Suppressor macrophage treated with lipopolysaccharide for 4 hours (primary cell): ENCODE results near the gene PARP9.
"Not testable (repeated sequence)": the region's sequence is repeated elsewhere in the genome, so short reads cannot be mapped to it uniquely, and the experiment has no call there.

Experiments
- DNase-seq: peaks from one replicate; pipeline ENCODE4 v3.0.0-alpha.2; 2020

The PARP9 gene

DNA sequence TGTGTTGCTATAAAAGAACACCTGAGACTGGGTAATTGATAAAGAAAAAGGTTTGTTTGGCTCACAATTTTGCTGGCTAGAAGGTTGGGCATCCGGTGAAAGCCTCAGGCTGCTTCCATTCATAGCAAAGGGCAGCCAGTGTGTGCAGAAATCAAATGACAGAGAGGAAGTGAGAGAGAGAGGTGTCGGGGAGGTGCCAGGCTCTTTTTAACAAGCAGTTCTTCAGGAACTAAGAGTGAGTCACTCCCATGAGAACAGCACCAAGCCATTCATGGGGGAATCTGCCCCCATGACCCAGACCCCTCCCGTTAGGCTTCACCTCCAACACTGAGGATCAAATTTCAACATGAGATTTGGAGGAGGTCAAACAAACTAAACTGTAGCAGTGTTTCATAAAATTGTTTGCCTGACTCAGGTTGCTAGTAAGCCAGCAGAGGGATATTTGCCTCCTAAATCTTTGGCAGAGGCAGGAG lies 8.9 kb upstream of the PARP9 start:
- peak; percentile 70 for DNase-seq

DNA sequence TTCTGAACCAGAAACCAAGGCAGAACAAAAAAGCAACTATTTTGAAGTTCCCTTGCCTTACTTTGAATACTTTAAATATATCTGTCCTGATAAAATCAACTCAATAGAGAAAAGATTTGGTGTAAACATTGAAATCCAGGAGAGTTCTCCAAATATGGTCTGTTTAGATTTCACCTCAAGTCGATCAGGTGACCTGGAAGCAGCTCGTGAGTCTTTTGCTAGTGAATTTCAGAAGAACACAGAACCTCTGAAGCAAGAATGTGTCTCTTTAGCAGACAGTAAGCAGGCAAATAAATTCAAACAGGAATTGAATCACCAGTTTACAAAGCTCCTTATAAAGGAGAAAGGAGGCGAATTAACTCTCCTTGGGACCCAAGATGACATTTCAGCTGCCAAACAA lies 4.7 kb upstream of the PARP9 start:
- no peak for DNase-seq

DNA sequence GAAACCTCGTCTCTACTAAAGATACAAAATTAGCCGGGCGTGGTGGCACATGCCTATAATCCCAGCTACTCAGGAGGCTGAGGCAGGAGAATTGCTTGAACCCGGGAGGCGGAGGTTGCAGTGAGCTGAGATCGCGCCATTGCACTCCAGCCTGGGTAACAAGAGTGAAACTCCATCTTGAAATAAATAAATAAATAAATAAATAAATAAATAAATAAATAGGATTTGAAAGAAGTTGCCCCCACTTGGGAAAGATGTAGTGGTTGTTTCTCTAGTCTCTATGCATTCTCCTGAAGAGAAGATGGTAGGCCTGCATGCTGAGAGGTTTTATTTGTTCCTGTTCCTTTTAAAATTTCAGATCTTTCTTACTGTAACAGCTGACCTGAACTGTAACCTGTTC lies 4.0 kb upstream of the PARP9 start:
- DNase-seq: not testable (repeated sequence)

DNA sequence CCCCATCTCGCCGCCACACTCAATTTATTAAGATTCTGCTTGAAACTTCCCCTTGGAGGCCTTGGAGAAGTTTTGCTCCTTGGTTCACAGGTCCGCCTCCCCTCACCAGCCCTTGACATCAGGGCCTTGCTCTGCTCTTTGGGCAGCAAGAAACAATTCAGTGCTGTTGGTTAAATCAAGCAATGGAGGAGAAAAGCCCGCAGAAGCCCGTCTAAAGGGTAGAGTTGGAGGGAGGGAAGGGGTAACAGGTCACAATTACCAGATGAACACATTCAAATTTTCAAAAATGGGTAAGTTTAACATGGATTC lies 429 bp downstream of the PARP9 start:
- peak; percentile 62 for DNase-seq

DNA sequence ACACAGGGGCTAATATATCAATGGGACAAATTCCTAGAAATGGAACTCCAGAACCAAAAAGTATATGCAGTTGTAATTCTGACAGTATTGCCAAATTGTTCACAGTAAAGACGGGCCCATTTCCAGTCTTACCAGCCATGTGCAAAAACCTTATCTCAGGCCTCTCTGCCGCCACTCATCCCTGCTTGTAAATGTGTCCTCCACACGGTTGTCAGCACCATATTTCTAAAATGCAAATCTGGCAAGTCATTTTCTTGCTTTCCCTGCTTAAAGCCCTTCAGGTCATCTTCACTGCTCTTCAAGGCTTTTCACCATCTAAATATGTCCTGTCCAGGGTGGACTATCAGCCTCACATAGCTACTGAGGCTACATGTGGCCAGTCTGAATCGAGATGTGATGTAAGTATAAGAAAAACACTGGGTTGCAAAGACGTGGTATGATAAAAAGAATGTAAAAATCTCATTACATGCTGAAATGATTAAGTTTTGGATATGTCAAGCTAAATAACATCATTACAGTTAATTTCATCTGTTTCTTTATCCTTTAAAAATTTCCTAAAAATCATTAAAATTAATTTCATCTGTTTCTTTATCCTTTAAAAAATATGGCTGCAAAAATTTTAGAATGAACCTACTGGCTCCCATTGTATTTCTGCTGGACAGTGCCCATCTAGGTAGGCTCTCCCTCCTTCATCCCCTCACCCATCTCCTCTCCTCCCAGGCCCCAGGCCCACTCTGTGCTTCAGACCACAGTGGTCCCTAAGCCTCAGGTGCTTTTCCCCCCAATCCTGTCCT lies 980 bp downstream of the PARP9 start:
- DNase-seq: no peak

DNA sequence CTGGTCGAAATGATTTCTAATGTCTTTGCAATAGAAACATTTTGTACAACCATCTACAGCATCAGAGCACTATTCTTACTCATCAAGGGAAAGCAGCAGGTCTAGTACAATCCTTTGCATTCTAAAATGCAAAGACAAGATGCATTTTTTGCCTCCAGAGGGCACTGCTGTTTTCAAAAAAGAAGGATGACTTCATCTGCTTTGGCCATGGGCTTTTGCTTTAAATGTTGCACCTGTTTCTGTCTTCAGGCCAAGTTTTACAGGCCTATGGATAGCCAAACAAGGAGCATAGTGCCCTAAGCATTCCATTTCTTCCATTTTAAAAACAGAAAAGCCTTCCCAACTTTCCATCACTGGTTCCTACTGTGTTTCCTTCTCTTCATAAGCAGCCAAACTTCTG lies 3.4 kb downstream of the PARP9 start:
- peak; percentile 75 for DNase-seq

DNA sequence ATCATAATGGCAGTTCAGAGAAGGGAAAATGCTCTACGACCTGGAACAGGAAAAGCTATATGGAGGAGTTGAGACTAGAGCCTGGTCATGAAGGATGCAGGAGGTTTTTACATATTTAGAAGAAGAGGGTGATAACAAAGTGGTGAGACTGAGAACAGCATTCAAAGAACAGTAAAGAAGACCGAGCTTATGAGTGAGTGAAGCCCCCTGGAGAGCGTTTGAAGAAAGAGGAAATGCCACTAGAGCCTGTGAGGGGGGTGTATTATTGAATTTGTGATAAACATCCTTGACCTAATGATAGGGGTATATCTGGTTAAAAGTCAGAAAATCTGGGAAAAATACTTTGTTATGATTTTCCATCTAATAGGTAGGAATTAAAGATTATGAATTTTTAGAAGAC lies 4.2 kb downstream of the PARP9 start:
- DNase-seq: no peak

DNA sequence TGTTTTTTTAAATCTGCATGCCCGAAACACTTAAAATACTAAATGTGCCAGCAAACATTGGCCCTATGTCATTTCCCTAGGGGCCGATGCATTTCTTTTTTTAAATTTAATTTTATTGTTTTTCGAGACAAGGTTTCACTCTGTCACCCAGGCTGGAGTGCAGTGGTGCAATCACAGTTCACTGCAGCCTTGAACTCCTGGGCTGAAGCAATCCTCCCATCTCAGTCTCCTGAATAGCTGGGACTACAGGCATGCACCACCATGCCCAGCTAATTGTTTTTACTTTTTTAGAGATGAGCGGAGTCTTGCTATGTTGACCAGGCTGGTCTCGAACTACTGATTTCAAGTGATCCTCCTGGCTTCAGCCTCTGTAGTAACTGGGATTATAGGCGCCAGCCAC lies 5.5 kb downstream of the PARP9 start:
- DNase-seq: no peak

DNA sequence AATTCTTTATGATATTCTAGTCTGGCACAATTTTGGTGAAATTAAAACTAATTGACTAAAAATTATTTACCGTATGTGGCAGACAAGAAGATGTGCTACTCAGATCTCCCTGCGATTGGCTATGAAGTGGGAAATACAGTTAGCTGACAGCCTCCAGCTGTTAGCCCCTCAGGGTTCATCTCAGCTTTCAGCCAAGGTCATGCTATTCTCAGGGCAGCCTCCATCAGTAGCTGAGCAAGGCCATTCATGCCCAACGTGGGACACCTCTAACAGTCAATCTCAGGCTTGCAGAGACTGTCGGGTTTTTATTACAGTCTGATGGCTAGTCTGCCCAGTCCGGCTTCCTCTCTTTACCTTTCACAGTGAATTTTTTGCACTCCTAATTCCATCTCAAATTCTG lies 6.7 kb downstream of the PARP9 start:
- DNase-seq: no peak

DNA sequence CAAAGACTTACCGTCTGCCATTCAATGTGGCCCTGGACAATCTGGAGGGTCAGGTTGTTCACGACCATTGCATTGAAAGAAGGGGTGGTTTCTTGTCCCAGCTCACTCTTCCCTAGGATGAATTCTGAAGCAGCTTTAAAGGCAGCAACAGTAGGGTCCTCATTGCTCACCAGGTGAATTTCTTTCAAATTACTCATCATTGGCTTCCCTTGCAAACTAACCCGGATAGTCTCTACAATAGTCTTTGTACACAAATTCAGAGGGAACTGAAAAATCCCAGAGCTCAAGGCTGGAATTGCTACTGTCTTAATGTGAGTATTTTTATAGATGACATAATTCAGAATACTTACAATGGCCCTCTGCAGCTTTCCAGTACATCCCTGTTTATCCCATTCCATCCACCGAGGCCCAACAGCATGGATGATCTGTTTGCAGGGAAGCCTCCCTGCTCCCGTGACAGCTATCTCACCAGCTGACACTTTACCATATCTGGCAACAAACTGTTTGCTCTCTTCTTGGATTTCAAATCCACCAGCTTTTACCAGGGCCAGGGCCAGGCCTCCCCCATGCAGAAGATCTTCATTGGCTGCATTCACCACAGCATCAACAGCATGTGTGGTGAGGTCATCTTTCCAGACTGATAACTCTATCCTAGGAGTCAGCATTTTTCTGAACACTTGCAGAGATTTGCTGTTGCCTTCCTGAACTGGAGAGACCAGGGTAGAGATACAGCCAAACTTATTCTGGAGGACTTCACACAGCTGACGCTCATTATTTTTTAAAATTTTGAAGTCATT lies 8.6 kb downstream of the PARP9 start:
- no peak for DNase-seq

DNA sequence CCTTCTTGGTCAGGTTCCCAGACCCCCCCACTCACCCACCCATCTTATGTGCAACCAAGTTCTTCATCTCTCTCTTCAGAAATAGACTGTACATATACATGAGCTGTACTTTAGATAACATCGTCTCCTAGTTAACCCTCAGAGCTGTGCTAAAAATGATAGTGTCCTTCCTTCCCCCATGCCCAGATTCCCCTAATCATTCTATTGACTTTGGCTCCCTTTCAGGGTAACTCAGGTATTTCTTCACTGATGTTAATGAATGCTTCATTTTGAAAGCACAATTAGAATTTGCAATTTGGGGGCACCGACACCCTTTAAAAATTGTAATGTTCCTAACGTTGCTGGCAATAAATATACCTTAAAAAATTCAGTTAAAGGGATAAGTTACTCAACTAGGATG lies 10.9 kb downstream of the PARP9 start:
- DNase-seq: no peak

DNA sequence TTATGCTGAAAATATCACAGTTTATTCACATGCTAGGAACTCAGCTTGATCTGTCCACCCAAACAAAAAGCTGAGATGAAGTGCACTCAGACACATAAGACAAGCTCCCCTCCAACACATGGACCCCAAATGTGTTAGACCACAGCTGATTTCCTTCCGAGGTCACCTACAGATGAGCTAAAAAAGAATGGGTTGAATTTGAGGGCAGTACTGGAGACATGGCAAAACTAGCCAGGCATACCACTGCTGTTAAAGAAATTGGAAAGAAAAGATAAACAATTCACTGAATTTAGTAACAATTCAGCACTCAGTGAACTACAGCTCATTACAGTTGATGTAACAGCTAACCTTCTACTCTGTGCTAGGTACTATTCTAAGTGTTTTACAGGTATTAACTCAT lies 15.5 kb downstream of the PARP9 start:
- DNase-seq: no peak

DNA sequence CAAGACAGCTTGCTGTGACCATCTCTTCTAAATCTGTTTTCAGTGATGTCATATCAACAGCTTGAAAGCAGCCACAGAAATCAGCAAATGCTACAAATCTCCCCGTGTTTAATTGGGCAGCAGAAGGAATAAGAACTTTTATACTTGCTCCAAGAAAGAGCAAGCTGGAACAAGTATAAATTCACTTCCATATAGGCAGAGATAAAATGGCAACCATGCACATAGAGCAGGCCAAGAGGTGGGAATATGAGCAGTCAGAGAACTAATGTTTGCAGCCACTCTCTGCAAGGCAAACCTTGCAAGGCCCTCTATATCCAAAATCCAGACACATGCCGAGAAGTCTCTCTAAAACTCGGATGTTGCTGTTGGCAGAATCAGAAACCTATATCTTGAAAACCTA lies 16.0 kb downstream of the PARP9 start:
- DNase-seq: no peak

DNA sequence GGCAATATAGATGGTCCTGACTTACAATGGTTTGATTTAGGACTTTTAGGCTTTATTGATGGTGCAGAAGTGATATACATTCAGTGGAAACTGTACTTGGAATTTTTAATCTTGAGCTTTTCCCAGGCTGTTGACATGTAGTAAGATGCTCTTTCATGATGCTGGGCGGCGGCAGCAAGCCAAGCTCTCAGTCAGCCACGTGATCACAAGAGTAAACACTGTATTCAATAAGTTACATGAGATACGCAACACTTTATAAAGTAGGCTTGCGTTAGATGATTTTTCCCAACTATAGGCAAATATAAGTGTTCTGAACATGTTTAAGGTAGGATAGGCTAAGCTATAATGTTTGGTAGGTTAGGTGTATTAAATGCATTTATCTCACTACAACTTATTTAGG lies 17.9 kb downstream of the PARP9 start:
- DNase-seq: no peak

DNA sequence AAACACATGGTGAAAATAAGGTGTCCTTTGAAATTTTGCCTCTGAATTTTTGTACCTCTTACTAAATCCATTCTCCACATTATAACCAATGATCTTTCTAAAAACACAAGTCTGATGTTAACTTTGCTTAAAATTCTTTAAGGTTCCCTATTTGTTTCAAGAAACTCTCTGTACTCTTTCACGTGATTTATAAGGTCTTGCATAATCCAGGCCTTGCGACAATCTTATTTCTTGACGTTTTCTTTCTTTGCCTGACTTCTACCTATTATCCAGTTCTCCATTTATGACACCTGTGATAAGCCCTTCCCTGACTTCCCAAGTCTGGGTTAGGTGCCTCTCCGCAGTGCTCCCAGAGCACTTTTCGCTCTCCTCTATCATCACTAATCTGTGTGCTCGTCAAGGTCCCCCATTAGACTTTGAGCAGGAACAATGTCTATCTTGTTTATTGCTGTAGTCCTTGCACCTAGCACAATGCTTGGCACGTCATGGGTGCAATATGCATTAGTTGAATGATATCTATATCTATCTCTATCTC lies 25.1 kb downstream of the PARP9 start:
- DNase-seq: peak; percentile 43

DNA sequence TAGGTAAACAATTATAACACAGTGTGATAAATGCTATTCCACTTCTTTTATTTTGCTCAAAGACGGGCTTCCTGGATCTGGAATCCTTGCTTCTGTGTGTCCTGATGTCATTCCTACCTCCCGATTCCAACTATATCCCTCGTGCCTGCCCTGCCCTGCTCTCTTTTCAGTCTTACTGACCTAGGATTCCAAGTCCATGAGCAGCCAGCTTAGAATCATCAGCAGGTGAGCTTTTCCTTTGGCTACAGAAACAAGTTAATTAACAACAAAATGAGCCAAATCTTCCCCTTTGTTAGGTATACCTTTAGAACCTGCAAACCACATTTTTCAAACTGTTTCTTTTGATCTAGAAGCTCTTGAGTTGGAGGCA lies 27.5 kb downstream of the PARP9 start:
- DNase-seq: no peak

DNA sequence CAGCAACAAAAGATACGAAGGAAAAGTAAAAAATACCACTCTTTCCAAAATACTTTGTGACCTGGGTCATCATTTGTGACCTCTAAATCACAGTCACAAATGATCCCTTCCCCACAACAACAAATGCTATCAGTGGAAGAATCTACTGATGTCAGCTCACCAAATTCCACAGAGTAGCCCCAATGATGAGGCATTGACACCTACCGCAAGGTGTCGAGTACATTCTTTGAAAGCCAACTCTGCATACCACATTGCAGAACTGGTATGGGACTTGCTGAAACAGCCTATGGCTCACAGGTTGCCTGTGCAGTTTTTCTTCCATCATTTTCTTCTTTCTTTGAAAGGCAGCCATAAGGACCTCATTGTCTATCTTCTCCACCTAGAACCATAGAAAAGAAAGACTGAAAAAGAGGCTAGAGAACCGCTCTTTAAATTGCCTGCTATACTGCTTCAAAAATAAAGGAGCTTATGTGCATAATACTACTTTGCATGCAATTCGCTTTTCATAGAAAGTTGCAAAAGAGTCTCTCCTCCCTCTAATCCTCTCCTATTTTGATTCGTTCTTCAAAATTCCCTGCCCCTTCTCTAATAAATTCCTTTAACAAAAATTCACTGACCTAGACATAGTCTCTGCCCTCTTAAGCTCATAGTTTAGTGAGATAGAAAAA lies 28.0 kb downstream of the PARP9 start:
- no peak for DNase-seq

DNA sequence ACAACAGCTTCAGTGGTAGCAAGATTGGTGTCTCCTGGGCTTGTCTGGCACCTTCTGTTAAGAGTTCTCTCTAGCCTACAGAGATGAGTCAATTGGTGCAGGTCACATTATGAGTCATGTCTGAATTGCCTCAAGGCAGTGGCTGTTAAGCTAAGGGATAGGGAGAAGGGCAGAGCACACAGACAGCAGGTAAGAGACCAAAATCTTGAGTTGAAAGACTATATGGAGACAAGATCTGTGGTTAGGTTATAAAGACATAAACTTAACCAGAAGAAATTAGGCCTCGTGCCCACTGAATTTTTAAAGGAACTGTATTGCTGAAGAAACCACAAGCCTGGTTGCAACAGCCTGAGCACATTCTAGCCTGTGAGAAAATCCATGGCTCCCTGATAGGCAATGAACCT lies 30.2 kb downstream of the PARP9 start:
- DNase-seq: peak; percentile 34

DNA sequence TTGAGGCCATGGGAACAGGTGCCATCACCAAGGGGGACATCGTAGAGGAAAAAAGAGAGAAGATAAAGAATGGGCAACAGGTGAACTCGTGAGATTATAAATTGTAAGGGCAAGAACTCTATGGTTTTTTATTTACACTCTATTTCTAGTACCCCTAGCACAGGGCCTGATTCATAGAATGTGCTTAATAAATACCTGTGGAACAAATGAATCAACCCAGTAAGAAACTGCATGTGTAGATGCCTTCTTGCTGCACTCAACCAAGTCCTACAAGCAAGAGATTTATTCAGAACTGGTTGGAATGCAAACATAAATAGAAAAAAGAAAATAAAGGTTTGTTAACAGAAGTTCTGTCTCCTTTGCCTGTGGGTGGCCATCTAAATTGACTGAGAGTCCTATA lies 30.6 kb downstream of the PARP9 start:
- DNase-seq: no peak

DNA sequence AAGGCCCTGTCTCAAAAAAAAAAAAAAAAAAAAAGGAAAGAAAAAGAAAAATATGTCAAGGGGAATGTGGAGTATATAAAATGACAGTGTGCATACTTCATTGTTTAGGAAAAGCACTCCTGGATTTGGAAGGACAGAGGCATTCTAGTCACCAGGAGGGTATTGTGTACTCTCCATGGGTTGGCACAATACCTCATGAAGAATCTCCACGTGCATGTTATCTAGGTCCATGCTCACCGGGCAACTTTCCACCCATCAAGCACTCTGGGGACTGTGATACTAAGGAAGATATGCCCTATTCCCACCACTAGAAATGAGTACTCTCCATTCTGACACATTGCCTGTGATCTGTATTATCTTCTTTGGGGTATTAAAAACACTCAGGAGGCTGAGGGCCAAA lies 33.9 kb downstream of the PARP9 start:
- DNase-seq: no peak

DNA sequence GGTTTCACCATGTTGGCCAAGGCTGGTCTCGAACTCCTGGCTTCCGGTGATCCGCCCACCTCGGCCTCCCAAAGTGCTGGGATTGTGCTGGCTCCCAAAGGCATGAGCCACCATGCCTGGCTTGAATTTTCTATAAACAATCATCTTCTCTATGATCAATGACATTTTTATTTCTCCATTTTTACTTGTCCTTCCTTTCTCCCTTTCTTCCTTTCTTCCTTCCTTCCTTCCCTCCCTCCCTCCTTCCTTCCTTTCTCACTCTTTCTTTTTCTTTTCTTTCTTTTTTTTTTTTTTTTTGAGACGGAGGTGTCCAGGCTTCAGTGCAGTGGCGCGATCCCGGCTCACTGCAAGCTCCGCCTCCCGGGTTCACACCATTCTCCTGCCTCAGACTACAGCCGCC lies 40.8 kb downstream of the PARP9 start:
- no peak for DNase-seq

DNA sequence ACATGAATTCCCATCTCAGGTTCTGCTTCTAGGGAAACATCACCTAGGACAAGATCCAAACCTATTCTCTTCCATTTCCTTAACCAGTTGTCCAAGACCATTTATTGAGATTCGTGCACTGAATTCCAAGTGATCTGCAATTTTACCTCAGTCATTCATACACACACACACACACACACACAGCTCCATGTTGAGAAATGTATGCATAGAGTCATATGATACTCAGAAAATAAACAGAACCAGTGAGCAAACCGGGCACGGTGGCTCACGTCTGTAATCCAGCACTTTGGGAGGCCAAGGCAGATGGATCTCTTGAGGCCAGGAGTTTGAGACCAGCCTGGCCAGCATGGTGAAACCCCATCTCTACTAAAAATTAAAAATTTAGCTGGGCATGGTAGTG lies 43.2 kb downstream of the PARP9 start:
- DNase-seq: no peak

DNA sequence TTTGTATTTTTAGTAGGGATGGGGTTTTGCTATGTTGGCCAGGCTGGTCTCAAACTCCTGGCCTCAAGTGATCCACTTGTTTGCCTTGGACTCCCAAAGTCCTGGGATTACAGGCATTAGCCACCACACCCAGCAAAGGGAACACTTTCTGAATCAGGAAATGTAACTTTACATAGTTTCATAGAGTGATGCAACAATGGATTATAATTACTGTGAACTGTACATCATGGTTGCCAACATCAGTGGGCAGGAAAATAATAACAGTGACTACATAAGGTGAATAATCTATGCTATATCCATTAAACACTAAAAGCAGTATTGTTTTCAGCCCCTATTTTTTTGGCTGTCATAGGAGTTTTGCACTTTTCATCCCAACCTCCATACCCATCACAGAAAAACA lies 44.4 kb downstream of the PARP9 start:
- DNase-seq: no peak

DNA sequence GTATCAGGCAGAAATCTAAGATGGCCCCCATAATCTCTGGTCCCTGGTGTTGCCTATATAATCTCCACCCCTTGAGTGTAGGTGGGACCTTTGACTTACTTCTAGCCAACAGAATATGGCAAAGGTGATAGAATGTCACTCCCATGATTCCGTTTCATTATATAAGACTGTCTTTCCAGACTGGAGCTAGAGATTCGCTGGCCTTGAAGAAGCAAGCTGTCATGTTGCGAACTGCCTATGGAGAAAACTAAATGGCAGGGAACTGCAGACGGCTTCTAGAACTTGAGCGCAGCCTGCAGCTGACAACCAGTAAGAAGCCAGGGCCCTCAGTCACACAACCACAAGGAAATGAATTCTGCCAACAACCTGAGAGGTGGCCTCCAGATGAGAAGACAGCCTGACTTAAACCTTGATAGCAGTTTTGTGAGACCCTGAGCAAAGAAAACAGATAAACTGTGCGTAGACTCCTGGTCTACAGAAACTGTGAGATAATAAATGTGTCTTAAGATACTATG lies 47.2 kb downstream of the PARP9 start:
- DNase-seq: no peak
